Lower lobe of right lung (tissue), 2 donors: ENCODE data around the gene IL1RAPL1. TPM values are rescaled to one million over a fixed set of nuclear protein-coding genes. Genes with fewer than 3 reads are reported as not detected.

ENCODE experiments used
- ATAC-seq, 2 donors: fragments of 200-7000 bp; cut with Tn5 transposase; one replicate each; pipeline ENCODE4 v1.9.1; 2020 to 2022; ENCODE audit warnings: mild to moderate bottlenecking in 2 of 2, moderate library complexity in 2 of 2
- DNase-seq: peaks from one replicate; pipeline ENCODE4 v3.0.0-alpha.2; 2020
- H3K27ac ChIP-seq: fragments of 200-600 bp; one replicate; pipeline ENCODE4 v1.8.0; 2022
- H3K27me3 ChIP-seq: fragments of 200-600 bp; one replicate; pipeline ENCODE4 v1.8.0; 2022; ENCODE audit warnings: low read depth
- H3K36me3 ChIP-seq: fragments of 200-600 bp; one replicate; pipeline ENCODE4 v1.8.0; 2022; ENCODE audit warnings: mild to moderate bottlenecking
- H3K4me1 ChIP-seq: fragments of 200-600 bp; one replicate; pipeline ENCODE4 v1.8.0; 2022
- H3K4me3 ChIP-seq: fragments of 200-600 bp; one replicate; pipeline ENCODE4 v1.8.0; 2022; ENCODE audit warnings: mild to moderate bottlenecking
- H3K9me3 ChIP-seq: fragments of 200-600 bp; one replicate; pipeline ENCODE4 v1.8.0; 2022
- CTCF ChIP-seq: fragments of 200-600 bp; IDR thresholded peaks from one replicate; pipeline ENCODE4 v1.8.0; 2022; ENCODE audit warnings: antibody characterized with exemption, mild to moderate bottlenecking
- intact Hi-C: fragments of 100-400 bp; cut with DNase I; formaldehyde crosslinking; loops from one replicate; pipeline ENCODE4 v1.11.0; 2022
- total RNA-seq: library from RNA; stranded (reverse); fragmentation: NEBNext Ultra II Directional; extraction: Animal tissue kit (Norgen Biotek cat#: 25700); gene quantifications from one replicate; pipeline ENCODE4 v1.2.1, GENCODE V29; 2021
- donor health status: DM: no; HTN: yes; CAD: no; lungs with severe emphysema.

IL1RAPL1 gene
- total RNA-seq, 1 donor from 2014 or later: not detected

GRCh38 chrX:29707088-29707487 lies 1119.8 kb downstream of the IL1RAPL1 start:
- no peak overlapping the region for H3K27ac ChIP-seq
- no peaks in the 10 kb centered on the region for H3K9me3 ChIP-seq
- H3K27me3 ChIP-seq: no peaks in the 10 kb centered on the region
- TF ChIP-seq CTCF: no peak
- H3K4me1 ChIP-seq: no peaks in the 10 kb centered on the region
- DNase-seq (no peak), ATAC-seq (no peak)
- H3K4me3 ChIP-seq: no peak overlapping the region
- H3K36me3 ChIP-seq: no peaks in the 10 kb centered on the region
- intact Hi-C loops: no loop called here

- H3K9me3 ChIP-seq: no peaks in the 10 kb centered on the region
- H3K36me3 ChIP-seq: no peaks in the 10 kb centered on the region
- DNase-seq (no peak), ATAC-seq (no peak)
- H3K4me3 ChIP-seq: no peak overlapping the region
- intact Hi-C loops: no loop called here
- no peak overlapping the region for H3K27ac ChIP-seq
- TF ChIP-seq CTCF: no peak
- no peaks in the 10 kb centered on the region for H3K27me3 ChIP-seq
- H3K4me1 ChIP-seq: no peaks in the 10 kb centered on the region
Observed at GRCh38 chrX:29721152-29721551, 1133.9 kb downstream of the IL1RAPL1 start.

- no peaks in the 10 kb centered on the region for H3K4me1 ChIP-seq
- no peak overlapping the region for H3K27ac ChIP-seq
- no peaks in the 10 kb centered on the region for H3K9me3 ChIP-seq
- no peak for TF ChIP-seq CTCF
- H3K27me3 ChIP-seq: no peaks in the 10 kb centered on the region
- no peaks in the 10 kb centered on the region for H3K36me3 ChIP-seq
- intact Hi-C loops: no loop called here
- ATAC-seq (no peak), DNase-seq (no peak)
- H3K4me3 ChIP-seq: no peak overlapping the region
Observed at GRCh38 chrX:29724316-29724715, 1137.1 kb downstream of the IL1RAPL1 start.

- H3K9me3 ChIP-seq: no peaks in the 10 kb centered on the region
Observed at GRCh38 chrX:29726811-29727210, 1139.6 kb downstream of the IL1RAPL1 start.

GRCh38 chrX:29728639-29729038 lies 1141.4 kb downstream of the IL1RAPL1 start:
- TF ChIP-seq CTCF: no peak
- H3K27ac ChIP-seq: no peak overlapping the region
- no peaks in the 10 kb centered on the region for H3K9me3 ChIP-seq
- DNase-seq (no peak), ATAC-seq (no peak)
- intact Hi-C loops: no loop called here
- H3K27me3 ChIP-seq: no peaks in the 10 kb centered on the region
- H3K4me3 ChIP-seq: no peak overlapping the region
- H3K36me3 ChIP-seq: no peaks in the 10 kb centered on the region
- no peaks in the 10 kb centered on the region for H3K4me1 ChIP-seq

More at GRCh38 chrX:29726811-29727210, 1139.6 kb downstream of the IL1RAPL1 start:
- DNase-seq: no peak
- no peak for TF ChIP-seq CTCF
- no peak for ATAC-seq
- H3K27ac ChIP-seq: no peak overlapping the region
- H3K4me1 ChIP-seq: no peaks in the 10 kb centered on the region
- no peak overlapping the region for H3K4me3 ChIP-seq
- no peaks in the 10 kb centered on the region for H3K27me3 ChIP-seq
- intact Hi-C loops: no loop called here
- no peaks in the 10 kb centered on the region for H3K36me3 ChIP-seq

GRCh38 chrX:29744966-29745365 lies 1157.7 kb downstream of the IL1RAPL1 start:
- H3K27me3 ChIP-seq: no peaks in the 10 kb centered on the region
- H3K36me3 ChIP-seq: no peaks in the 10 kb centered on the region
- H3K4me3 ChIP-seq: no peak overlapping the region
- ATAC-seq (no peak), DNase-seq (no peak)
- H3K4me1 ChIP-seq: no peaks in the 10 kb centered on the region
- H3K27ac ChIP-seq: no peak overlapping the region
- no peak for TF ChIP-seq CTCF
- intact Hi-C loops: no loop called here
- H3K9me3 ChIP-seq: no peaks in the 10 kb centered on the region
